ENCODE data around the gene MAP2. TPM values are rescaled to one million over a fixed set of nuclear protein-coding genes. Genes with fewer than 3 reads are reported as not detected.
A peak's percentile ranks its signal among the peaks of the same experiment; 100 is the strongest.

Gene MAP2
- total and polyA plus RNA-seq, 2 donors (not counting 1 experiment from before 2014, with no cell fraction given): 1.8 to 3.0 TPM

- ATAC-seq (ENCODE audit: low read depth) (no peak), DNase-seq (peak; percentile 9)
- Histone ChIP-seq H3K27me3 (replicated peaks in 1 of 4; ENCODE audit: control extremely low read depth in 1 of 4, control insufficient read depth in 3 of 4, insufficient read depth in 4 of 4, low read length in 3 of 4) (peaks cover 0 to 3% (median 0%) of the 10 kb centered on the region in 4 experiments), H3K36me3 (replicated peaks in 1 of 2; ENCODE audit: control extremely low read depth in 1 of 2, control insufficient read depth in 1 of 2, extremely low read depth in 1 of 2, insufficient read depth in 2 of 2, low read length in 1 of 2) (no peaks in the 10 kb centered on the region), H4K20me1 (ENCODE audit: control insufficient read depth, insufficient read depth, low read length, poor library complexity, severe bottlenecking) (no peaks in the 10 kb centered on the region), H3K9me3 (ENCODE audit: control extremely low read depth in 1 of 3, control insufficient read depth in 2 of 3, insufficient read depth in 1 of 3, low read length in 2 of 3) (no peaks in the 10 kb centered on the region), H3K79me2 (ENCODE audit: control insufficient read depth, insufficient read depth, low read length) (no peaks in the 10 kb centered on the region), H2AFZ (ENCODE audit: insufficient read depth, low read depth, low read length, poor library complexity, severe bottlenecking) (peak overlapping the region; percentile 98), H3K4me2 (replicated peaks; ENCODE audit: low read depth, low read length, poor library complexity, severe bottlenecking) (peak overlapping the region; percentile 94), H3K27ac (ENCODE audit: low read length in 2 of 2) (peak overlapping the region in 1 of 2 donors; percentile 46), H3K4me3 (ENCODE audit: control extremely low read depth in 1 of 5, extremely low read depth in 1 of 5, insufficient read depth in 1 of 5, low read depth in 2 of 5, low read length in 4 of 5) (peak overlapping the region; percentile 50 to 73 (median 67)), H3K9ac (ENCODE audit: low read length) (peak overlapping the region; percentile 79), H3K4me1 (ENCODE audit: control insufficient read depth in 2 of 2, insufficient read depth in 2 of 2, low read length in 2 of 2) (peaks cover 17 to 18% of the 10 kb centered on the region in 2 donors)
- H3K9me3 Mint-ChIP-seq (ENCODE audit: insufficient read depth): no peaks in the 10 kb centered on the region
- H3K27ac Mint-ChIP-seq: no peak overlapping the region
- TF ChIP-seq CTCF (IDR thresholded peaks at IDR 0.05) (no peak), EZH2 (IDR thresholded peaks at IDR 0.05; ENCODE audit: borderline replicate concordance, insufficient read depth, low read depth, low read length, poor library complexity, severe bottlenecking) (no peak)
- POLR2A ChIA-PET: no interaction called here
- CTCF ChIA-PET: interaction anchor here (0.7 to 4.9 kb wide), 10 partner anchors 9 to 747 kb away, joined by 3 to 32 read pairs (median 8); partner anchors contain the start of gene KANSL1L
- peaks cover 16% of the 10 kb centered on the region for H3K27me3 Mint-ChIP-seq
- 0% methylated on average over 3 of the region's 10 CpGs for WGBS (ENCODE audit: insufficient coverage)
- H3K4me3 Mint-ChIP-seq: peak overlapping the region; percentile 93
- H3K4me1 Mint-ChIP-seq: peaks cover 23% of the 10 kb centered on the region
- intact Hi-C loops (cut with micrococcal nuclease): loop anchor here (1.0 to 5.0 kb wide), 5 partner anchors 88 to 577 kb away; partner anchors contain the start of gene RPE
Observed at GRCh38 chr2:209424781-209425470, 1.1 kb downstream of the MAP2 start.

- no peak overlapping the region for H3K9ac ChIP-seq (ENCODE audit: low read length)
- no peaks in the 10 kb centered on the region for H3K9me3 ChIP-seq (ENCODE audit: control extremely low read depth in 1 of 3, control insufficient read depth in 2 of 3, insufficient read depth in 1 of 3, low read length in 2 of 3)
- no peaks in the 10 kb centered on the region for H3K79me2 ChIP-seq (ENCODE audit: control insufficient read depth, insufficient read depth, low read length)
- no peak overlapping the region for H3K4me3 ChIP-seq (ENCODE audit: control extremely low read depth in 1 of 5, extremely low read depth in 1 of 5, insufficient read depth in 1 of 5, low read depth in 2 of 5, low read length in 4 of 5)
- H3K4me3 Mint-ChIP-seq: no peak overlapping the region
- H3K4me1 Mint-ChIP-seq: peaks cover 23% of the 10 kb centered on the region
- peaks cover 0 to 2% (median 0%) of the 10 kb centered on the region in 4 experiments for H3K27me3 ChIP-seq (replicated peaks in 1 of 4; ENCODE audit: control extremely low read depth in 1 of 4, control insufficient read depth in 3 of 4, insufficient read depth in 4 of 4, low read length in 3 of 4)
- H4K20me1 ChIP-seq (ENCODE audit: control insufficient read depth, insufficient read depth, low read length, poor library complexity, severe bottlenecking): no peaks in the 10 kb centered on the region
- no peaks in the 10 kb centered on the region for H3K9me3 Mint-ChIP-seq (ENCODE audit: insufficient read depth)
- H3K27me3 Mint-ChIP-seq: peaks cover 16% of the 10 kb centered on the region
- intact Hi-C loops (cut with micrococcal nuclease): loop anchor here (2.0 to 5.0 kb wide), 3 partner anchors 101 to 151 kb away; no protein-coding TSS in a partner anchor
- H3K27ac Mint-ChIP-seq: no peak overlapping the region
- peak overlapping the region; percentile 94 for H3K4me2 ChIP-seq (replicated peaks; ENCODE audit: low read depth, low read length, poor library complexity, severe bottlenecking)
- WGBS (ENCODE audit: insufficient coverage): 0% methylated on average over 1 of the region's 2 CpGs
- DNase-seq (peak; percentile 49), ATAC-seq (ENCODE audit: low read depth) (no peak)
- no peak overlapping the region for H2AFZ ChIP-seq (ENCODE audit: insufficient read depth, low read depth, low read length, poor library complexity, severe bottlenecking)
- no peaks in the 10 kb centered on the region for H3K36me3 ChIP-seq (replicated peaks in 1 of 2; ENCODE audit: control extremely low read depth in 1 of 2, control insufficient read depth in 1 of 2, extremely low read depth in 1 of 2, insufficient read depth in 2 of 2, low read length in 1 of 2)
- peak; percentile 56 for TF ChIP-seq CTCF (IDR thresholded peaks at IDR 0.05)
- TF ChIP-seq EZH2 (IDR thresholded peaks at IDR 0.05; ENCODE audit: borderline replicate concordance, insufficient read depth, low read depth, low read length, poor library complexity, severe bottlenecking): no peak
- H3K27ac ChIP-seq (ENCODE audit: low read length in 2 of 2): no peak overlapping the region
- CTCF ChIA-PET: interaction anchor here (0.6 to 4.9 kb wide), 11 partner anchors 90 to 746 kb away, joined by 3 to 32 read pairs (median 4); partner anchors contain the start of gene KANSL1L
- H3K4me1 ChIP-seq (ENCODE audit: control insufficient read depth in 2 of 2, insufficient read depth in 2 of 2, low read length in 2 of 2): peaks cover 17 to 18% of the 10 kb centered on the region in 2 donors
- POLR2A ChIA-PET: no interaction called here
Observed at GRCh38 chr2:209425471-209426071, 1.7 kb downstream of the MAP2 start.

Measured in B cell (primary cell).